Parathyroid adenoma (tissue), 2 donors: Measurements from ENCODE around the gene HORMAD2.

Source experiments
- H2AFZ ChIP-seq: fragments of 300-600 bp; sonication (generic); one replicate; pipeline ENCODE4 v1.7.0; 2017; ENCODE audit warnings: antibody characterized with exemption, mild to moderate bottlenecking
- H3K27ac ChIP-seq: fragments of 300-600 bp; sonication (generic); one replicate; pipeline ENCODE4 v1.7.0; 2017
- H3K27me3 ChIP-seq: fragments of 300-600 bp; sonication (generic); one replicate; pipeline ENCODE4 v1.7.0; 2017; ENCODE audit warnings: low read length; ENCODE audit not compliant: control insufficient read depth, insufficient read depth
- H3K36me3 ChIP-seq: fragments of 300-600 bp; sonication (generic); one replicate; pipeline ENCODE4 v1.7.0; 2017; ENCODE audit warnings: low read length; ENCODE audit not compliant: control insufficient read depth, insufficient read depth
- H3K4me1 ChIP-seq: fragments of 300-600 bp; sonication (generic); one replicate; pipeline ENCODE4 v1.7.0; 2017; ENCODE audit warnings: control low read depth
- H3K4me2 ChIP-seq: fragments of 300-600 bp; sonication (generic); one replicate; pipeline ENCODE4 v1.7.0; 2017; ENCODE audit warnings: low read length
- H3K4me3 ChIP-seq: fragments of 300-600 bp; sonication (generic); one replicate; pipeline ENCODE4 v1.7.0; 2017; ENCODE audit warnings: low read depth, low read length
- H3K79me2 ChIP-seq: fragments of 300-600 bp; sonication (generic); one replicate; pipeline ENCODE4 v1.7.0; 2017; ENCODE audit warnings: control low read depth
- H3K9ac ChIP-seq: fragments of 300-600 bp; sonication (generic); one replicate; pipeline ENCODE4 v1.7.0; 2017; ENCODE audit warnings: mild to moderate bottlenecking
- H3K9me3 ChIP-seq: fragments of 300-600 bp; sonication (generic); one replicate; pipeline ENCODE4 v1.7.0; 2017; ENCODE audit warnings: low read length; ENCODE audit not compliant: control insufficient read depth
- CTCF ChIP-seq: fragments of 300-600 bp; sonication (generic); IDR thresholded peaks from one replicate; pipeline ENCODE4 v1.7.0; 2017; ENCODE audit warnings: antibody characterized with exemption, mild to moderate bottlenecking
- donor health status: primary hyperparathyroidism.

Gene HORMAD2

DNA sequence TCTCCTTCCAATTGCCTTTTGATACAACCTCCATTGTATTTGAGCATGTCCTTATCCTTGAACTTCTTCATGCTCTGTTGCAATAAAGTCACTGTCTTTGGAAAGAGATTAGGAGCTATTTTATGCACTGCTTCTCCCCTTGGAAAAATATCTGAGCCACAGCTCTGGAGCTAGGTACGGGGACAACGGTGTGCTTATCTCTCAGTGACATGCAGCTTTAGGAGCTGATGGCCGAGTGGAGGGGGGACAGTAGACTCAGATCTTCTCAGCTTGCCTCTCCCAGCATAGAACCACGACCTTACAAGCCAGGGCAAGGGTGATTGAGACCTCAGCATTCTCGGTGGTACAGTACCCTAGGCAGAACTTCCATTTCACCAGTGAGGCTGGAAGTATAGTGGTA, 64.1 kb downstream of the HORMAD2 start:
- Histone ChIP-seq H2AFZ (no peak overlapping the region), H3K9me3 (no peaks in the 10 kb centered on the region), H3K36me3 (no peaks in the 10 kb centered on the region), H3K4me2 (no peak overlapping the region), H3K4me3 (no peak overlapping the region), H3K79me2 (no peaks in the 10 kb centered on the region), H3K9ac (no peak overlapping the region), H3K27ac (no peak overlapping the region), H3K4me1 (no peaks in the 10 kb centered on the region), H3K27me3 (no peaks in the 10 kb centered on the region)
- TF ChIP-seq CTCF = no peak

DNA sequence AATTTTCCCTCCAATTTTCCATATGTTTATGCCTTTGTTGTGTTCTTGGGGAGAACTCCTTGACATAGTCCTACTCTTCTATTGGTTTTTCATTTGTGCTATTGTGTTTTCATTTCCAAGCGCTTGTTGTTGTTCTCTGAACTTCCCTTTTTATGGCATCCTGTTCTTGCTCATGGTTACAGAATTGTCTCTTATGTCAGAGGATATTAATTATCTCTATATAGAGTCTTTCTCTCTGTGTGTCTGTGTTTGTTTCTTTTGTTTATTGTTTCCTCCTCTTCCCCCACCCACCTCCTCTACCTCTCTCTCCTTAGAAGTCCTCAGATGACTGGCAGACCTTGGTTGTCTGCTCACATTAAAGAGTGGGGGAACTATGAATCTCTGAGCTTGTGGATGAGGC, 69.9 kb downstream of the HORMAD2 start:
- no peaks in the 10 kb centered on the region for H3K36me3 ChIP-seq
- H3K27ac ChIP-seq = no peak overlapping the region
- H3K4me3 ChIP-seq = no peak overlapping the region
- no peaks in the 10 kb centered on the region for H3K27me3 ChIP-seq
- no peak for TF ChIP-seq CTCF
- H3K79me2 ChIP-seq = no peaks in the 10 kb centered on the region
- no peak overlapping the region for H3K9ac ChIP-seq
- H2AFZ ChIP-seq = no peak overlapping the region
- no peak overlapping the region for H3K4me2 ChIP-seq
- H3K9me3 ChIP-seq = no peaks in the 10 kb centered on the region
- H3K4me1 ChIP-seq = no peaks in the 10 kb centered on the region

DNA sequence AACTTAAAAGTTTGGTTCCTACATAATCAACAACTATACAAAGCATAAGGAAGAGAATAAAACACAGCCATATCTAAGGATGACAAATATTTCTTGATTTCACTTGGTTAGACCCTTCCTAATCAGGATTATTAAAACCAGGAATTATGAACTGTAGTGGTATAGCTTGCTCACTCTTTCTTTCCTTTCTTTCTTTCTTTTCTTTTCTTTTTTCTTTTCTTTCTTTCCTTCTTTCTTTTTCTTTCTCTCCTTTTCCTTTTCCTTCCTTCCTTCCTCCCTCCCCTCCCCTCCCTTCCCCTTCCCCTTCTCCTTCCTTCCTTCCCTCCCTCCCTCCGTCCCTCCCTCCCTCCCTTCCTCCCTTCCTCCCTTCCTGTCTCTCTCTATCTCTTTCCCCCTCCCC, 78.0 kb downstream of the HORMAD2 start:
- Histone ChIP-seq H3K9ac (no peak overlapping the region), H3K36me3 (no peaks in the 10 kb centered on the region), H3K27ac (no peak overlapping the region), H3K9me3 (no peaks in the 10 kb centered on the region), H3K27me3 (no peaks in the 10 kb centered on the region), H2AFZ (no peak overlapping the region), H3K4me2 (no peak overlapping the region), H3K4me3 (no peak overlapping the region), H3K4me1 (peaks cover 4% of the 10 kb centered on the region), H3K79me2 (no peaks in the 10 kb centered on the region)
- no peak for TF ChIP-seq CTCF

DNA sequence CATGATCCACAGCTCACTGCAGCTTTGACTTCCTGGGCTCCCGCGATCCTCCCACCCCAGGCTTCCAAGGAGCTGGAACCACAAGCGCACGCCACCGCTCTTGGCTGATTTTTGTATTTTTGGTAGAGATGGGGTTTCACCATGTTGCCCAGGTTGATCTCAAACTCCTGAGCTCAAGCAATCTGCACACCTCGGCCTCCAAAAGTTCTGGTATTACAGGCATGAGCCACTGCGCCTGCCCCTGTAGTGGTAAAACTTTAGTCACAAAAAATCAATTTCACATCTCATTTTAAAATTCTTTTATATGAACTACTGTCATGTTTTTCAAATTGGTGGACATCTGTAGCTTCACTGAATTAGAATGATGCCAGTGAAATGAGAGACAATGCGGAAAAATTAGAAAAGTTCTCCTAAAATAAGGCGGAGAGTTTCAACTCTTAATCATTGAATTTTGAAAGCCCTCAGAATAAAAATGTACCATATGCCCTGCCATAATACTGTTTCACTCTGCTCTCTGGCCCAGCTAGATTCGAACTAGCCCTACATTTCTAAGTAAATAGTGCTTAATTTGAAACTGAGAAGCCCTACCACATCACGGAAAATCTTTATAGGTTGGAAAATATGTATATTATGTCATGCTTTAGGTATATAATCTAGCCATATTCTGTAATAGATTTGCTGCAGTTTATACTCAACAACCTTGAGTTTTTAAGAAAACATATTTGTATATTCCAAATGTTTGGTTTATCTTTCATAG, 78.7 kb downstream of the HORMAD2 start:
- Histone ChIP-seq H3K79me2 (no peaks in the 10 kb centered on the region), H3K9ac (no peak overlapping the region), H3K27me3 (no peaks in the 10 kb centered on the region), H3K36me3 (no peaks in the 10 kb centered on the region), H3K4me2 (no peak overlapping the region), H3K4me3 (no peak overlapping the region), H3K27ac (no peak overlapping the region), H3K4me1 (peaks cover 4% of the 10 kb centered on the region), H3K9me3 (no peaks in the 10 kb centered on the region), H2AFZ (peak overlapping the region; percentile 35)
- TF ChIP-seq CTCF = no peak
